ENCODE data around the gene MYO16.

DNA sequence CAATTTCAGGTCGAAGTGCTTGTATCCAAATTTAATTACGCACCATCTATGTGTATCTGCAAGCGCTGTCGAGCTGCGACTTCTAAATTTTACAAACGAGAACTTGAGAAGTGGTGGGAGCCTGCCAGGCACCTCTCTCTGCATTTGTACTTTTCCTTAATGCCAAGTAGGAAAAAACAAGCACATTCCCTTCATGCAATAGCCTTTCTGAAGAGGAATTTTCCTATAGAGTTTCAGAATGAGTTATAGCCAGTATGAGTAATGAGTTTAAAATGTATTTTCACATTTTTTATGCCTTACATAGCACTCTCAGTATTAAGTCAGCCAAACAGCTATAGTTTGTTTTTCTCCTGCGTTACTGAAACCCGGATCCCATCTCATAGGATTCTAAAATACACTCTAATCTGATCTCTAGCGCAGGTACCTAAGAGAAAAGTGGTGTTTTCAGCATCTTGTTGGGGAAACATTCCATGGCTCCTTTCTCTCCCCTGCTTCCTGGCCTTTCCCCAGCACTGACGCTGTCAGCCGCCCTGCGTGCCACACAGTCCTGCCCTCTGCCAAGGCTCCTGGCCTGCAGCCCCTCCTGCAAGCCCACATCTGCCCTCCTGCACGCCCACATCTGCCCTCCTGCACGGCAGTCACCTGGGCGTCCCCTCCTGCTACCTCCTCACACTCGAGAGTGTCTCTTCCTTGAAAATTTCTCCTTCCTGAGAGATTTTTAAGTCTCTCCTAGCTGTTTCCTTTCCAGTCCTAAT, 526.9 kb downstream of the MYO16 start:
- TF ChIP-seq CTCF (IDR thresholded peaks at IDR 0.05) (no peak), EP300 (IDR thresholded peaks at IDR 0.05) (no peak)

Measured in tibial nerve (tissue), 4 donors.